GM12872 (cell line): ENCODE results near the gene CACTIN.

Experiments used
- CTCF ChIP-seq: IDR thresholded peaks from 3 replicates; pipeline ENCODE4 v1.5.1; 2011; ENCODE audit warnings: low read depth, mild to moderate bottlenecking, low read length, moderate library complexity; ENCODE audit not compliant: insufficient read depth

The CACTIN gene

DNA sequence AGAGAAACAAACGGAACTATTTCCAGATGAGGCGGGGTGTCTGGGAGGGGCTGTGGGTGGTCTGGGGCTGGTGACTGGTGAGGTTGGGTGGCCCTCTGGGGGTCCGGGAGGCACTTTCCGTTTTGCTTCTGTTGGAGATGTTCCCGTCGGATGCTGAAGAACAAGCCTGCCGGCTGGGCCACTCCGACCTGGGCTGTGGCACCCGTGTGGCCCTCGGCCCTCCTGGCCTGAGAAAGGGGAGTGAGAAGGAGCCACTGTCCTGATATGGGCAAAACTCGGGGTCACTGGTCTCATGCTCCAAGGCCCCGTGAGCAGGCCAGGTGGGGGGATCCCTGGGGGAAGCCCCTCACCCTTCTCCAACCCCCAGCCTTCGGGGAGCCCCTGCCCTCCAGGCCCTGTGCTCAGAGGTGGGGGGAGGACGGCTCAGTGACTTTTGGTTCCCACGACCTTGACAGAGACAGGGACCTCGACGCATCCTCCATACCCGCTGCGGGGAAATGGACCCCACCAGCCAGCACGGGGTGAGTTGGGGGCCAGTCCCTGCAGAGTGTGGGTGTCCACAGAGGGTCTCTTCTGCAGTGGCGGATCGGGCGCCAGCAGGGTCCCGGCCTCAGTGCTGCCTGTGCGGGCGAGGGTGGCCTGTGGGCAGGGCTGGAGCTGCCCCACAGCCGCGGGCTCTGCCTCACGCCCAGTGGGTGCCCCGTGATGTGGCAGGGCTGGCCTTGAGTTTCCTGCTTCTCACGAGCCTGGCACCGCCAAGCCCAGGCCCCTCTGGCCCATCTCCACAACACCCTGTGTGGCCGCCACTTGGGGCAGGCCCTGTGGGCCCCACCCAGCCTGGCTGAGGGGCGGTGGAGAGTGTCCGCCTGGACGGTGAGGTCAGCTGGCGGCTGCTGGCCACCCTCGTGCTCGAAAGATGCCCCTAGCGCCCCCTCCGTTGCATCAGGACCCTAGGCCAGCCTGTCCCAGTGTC lies 15.6 kb downstream of the CACTIN start:
- no peak for TF ChIP-seq CTCF

- no peak for TF ChIP-seq CTCF
These were observed 16.5 kb downstream of the CACTIN start for GRCh38 chr19:3609779-3610719.

DNA sequence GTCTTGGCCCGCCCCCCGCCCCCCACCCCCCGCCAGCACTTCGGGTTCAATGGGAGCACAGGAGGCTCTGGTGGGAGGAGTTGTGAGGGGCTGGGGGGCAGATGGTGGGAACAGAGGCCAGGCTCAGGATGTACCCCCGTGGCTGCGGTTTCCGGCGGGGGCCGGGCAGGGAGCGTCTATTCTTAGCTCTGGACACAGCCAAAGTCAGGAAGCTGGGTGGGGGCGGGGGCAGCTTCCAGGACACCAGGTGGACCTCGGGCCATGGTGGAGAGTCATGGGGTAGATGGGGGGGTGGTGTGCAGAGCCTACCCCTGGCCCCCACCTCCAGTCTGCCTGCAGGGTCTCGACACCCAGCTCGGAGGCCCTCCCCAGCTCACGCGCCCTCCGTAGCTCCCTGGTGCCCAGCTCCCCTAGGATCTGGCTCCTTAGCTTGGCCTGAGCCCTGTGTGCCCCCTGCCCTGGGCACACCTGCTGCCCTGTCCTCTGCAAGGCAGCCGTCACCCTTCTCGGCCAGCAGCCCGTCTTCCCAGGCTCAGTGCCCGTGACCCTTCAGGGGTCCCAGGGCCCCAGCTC lies 17.8 kb downstream of the CACTIN start:
- TF ChIP-seq CTCF, result no peak

- TF ChIP-seq CTCF, result no peak
These were observed 18.4 kb downstream of the CACTIN start for GRCh38 chr19:3608079-3608641.

DNA sequence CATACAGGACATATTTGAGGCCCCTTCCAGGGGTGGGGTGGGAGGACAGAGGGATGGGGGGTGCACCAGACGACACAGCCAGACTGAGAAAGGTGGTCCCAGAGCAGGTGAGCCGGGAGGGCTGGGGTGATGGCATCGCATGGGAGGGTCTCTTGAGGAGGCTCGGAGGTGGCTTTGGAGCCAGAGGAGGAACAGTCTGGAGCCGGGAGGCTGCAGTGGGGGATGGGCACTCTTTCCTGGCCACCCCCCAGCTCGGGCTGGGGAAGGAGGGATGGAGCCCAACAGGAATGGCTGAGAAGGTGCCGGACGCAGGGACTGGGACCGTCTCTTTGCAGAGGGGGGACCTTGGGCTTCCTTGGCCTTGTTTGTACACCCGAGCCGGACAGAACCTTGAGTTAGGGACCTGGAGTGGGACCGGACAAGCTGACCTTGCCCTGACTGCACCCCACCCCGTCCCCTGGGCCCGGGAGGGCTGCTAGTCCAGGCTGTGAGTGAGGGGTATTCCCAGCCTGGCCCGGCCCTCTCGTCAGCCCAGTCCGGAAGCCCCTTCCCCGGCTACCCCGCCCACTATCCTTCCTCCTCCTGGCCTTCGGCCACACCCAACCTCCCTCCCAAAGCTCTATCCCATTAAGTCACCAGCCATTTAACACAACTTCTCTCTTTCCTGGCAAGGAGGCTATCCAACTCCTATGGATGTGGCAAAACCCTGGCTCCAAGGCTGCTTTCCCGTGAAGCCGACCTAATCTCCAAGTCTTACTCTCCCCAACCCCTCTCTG lies 19.1 kb downstream of the CACTIN start:
- TF ChIP-seq CTCF, result no peak

- no peak for TF ChIP-seq CTCF
These were observed 19.8 kb downstream of the CACTIN start, which contains the start of gene TBXA2R for GRCh38 chr19:3606690-3607289. TBXA2R (minus strand) TSS chr19:3606875; CDS start chr19:3600634, 6,241 bp downstream.
